ENCODE data around the gene CARD16.

DNA sequence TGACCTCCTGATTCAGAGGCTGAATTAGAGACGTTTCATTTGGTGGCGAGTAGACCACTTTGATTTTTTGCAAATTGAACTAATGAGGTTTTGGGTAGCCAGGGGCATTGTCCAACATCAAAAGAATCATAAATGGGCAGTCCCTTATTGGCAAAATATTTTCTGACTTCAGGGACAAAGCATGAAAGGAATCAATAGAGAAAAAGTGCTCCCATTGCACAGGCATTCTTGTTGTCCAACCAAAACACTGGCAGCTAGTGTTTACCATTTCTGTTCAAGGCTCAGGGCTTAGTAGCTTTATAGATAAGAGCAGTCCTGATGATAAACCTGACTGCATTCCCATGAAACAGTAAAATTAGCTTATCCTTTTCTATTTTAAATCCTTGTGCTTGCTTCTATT is 6.4 kb upstream of the CARD16 start:
- TF ChIP-seq CTCF (IDR thresholded peaks at IDR 0.05) (no peak), SMAD4 (CRISPR knock-in tag; IDR thresholded peaks at IDR 0.05) (no peak), GABPB1 (CRISPR knock-in tag; IDR thresholded peaks at IDR 0.05) (no peak), CREB1 (CRISPR knock-in tag; IDR thresholded peaks at IDR 0.05) (no peak), NFYB (CRISPR knock-in tag; conservative IDR thresholded peaks at IDR 0.05; ENCODE audit: low read depth) (no peak), ZNF396 (CRISPR knock-in tag; IDR thresholded peaks at IDR 0.05; ENCODE audit: borderline replicate concordance) (no peak), FOXP4 (CRISPR knock-in tag; IDR thresholded peaks at IDR 0.05) (no peak), ATF2 (CRISPR knock-in tag; IDR thresholded peaks at IDR 0.05; ENCODE audit: borderline replicate concordance, low read depth) (no peak), ARID4B (CRISPR knock-in tag; IDR thresholded peaks at IDR 0.05; ENCODE audit: borderline replicate concordance) (no peak)
- TF ChIP-seq, protein P1, sequence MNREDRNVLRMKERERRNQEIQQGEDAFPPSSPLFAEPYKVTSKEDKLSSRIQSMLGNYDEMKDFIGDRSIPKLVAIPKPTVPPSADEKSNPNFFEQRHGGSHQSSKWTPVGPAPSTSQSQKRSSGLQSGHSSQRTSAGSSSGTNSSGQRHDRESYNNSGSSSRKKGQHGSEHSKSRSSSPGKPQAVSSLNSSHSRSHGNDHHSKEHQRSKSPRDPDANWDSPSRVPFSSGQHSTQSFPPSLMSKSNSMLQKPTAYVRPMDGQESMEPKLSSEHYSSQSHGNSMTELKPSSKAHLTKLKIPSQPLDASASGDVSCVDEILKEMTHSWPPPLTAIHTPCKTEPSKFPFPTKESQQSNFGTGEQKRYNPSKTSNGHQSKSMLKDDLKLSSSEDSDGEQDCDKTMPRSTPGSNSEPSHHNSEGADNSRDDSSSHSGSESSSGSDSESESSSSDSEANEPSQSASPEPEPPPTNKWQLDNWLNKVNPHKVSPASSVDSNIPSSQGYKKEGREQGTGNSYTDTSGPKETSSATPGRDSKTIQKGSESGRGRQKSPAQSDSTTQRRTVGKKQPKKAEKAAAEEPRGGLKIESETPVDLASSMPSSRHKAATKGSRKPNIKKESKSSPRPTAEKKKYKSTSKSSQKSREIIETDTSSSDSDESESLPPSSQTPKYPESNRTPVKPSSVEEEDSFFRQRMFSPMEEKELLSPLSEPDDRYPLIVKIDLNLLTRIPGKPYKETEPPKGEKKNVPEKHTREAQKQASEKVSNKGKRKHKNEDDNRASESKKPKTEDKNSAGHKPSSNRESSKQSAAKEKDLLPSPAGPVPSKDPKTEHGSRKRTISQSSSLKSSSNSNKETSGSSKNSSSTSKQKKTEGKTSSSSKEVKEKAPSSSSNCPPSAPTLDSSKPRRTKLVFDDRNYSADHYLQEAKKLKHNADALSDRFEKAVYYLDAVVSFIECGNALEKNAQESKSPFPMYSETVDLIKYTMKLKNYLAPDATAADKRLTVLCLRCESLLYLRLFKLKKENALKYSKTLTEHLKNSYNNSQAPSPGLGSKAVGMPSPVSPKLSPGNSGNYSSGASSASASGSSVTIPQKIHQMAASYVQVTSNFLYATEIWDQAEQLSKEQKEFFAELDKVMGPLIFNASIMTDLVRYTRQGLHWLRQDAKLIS (CRISPR knock-in tag; IDR thresholded peaks at IDR 0.05; ENCODE audit: borderline replicate concordance) = no peak
- TF ChIP-seq, protein P2, sequence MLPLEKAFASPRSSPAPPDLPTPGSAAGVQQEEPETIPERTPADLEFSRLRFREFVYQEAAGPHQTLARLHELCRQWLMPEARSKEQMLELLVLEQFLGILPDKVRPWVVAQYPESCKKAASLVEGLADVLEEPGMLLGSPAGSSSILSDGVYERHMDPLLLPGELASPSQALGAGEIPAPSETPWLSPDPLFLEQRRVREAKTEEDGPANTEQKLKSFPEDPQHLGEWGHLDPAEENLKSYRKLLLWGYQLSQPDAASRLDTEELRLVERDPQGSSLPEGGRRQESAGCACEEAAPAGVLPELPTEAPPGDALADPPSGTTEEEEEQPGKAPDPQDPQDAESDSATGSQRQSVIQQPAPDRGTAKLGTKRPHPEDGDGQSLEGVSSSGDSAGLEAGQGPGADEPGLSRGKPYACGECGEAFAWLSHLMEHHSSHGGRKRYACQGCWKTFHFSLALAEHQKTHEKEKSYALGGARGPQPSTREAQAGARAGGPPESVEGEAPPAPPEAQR (CRISPR knock-in tag; IDR thresholded peaks at IDR 0.05) = no peak
- TF ChIP-seq, protein P3, sequence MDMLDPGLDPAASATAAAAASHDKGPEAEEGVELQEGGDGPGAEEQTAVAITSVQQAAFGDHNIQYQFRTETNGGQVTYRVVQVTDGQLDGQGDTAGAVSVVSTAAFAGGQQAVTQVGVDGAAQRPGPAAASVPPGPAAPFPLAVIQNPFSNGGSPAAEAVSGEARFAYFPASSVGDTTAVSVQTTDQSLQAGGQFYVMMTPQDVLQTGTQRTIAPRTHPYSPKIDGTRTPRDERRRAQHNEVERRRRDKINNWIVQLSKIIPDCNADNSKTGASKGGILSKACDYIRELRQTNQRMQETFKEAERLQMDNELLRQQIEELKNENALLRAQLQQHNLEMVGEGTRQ (CRISPR knock-in tag; IDR thresholded peaks at IDR 0.05) = no peak
- TF ChIP-seq, protein P4, sequence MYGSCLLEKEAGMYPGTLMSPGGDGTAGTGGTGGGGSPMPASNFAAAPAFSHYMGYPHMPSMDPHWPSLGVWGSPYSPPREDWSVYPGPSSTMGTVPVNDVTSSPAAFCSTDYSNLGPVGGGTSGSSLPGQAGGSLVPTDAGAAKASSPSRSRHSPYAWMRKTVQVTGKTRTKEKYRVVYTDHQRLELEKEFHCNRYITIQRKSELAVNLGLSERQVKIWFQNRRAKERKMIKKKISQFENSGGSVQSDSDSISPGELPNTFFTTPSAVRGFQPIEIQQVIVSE (CRISPR knock-in tag; IDR thresholded peaks at IDR 0.05; ENCODE audit: borderline replicate concordance) = no peak
- TF ChIP-seq, protein P5, sequence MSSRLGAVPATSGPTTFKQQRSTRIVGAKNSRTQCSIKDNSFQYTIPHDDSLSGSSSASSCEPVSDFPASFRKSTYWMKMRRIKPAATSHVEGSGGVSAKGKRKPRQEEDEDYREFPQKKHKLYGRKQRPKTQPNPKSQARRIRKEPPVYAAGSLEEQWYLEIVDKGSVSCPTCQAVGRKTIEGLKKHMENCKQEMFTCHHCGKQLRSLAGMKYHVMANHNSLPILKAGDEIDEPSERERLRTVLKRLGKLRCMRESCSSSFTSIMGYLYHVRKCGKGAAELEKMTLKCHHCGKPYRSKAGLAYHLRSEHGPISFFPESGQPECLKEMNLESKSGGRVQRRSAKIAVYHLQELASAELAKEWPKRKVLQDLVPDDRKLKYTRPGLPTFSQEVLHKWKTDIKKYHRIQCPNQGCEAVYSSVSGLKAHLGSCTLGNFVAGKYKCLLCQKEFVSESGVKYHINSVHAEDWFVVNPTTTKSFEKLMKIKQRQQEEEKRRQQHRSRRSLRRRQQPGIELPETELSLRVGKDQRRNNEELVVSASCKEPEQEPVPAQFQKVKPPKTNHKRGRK (CRISPR knock-in tag; IDR thresholded peaks at IDR 0.05; ENCODE audit: borderline replicate concordance) = no peak
